Panc1 (cell line): Measurements from ENCODE around the gene LYSMD4. TPM values are rescaled to one million over a fixed set of nuclear protein-coding genes. Genes with fewer than 3 reads are reported as not detected.

Experiments
- ATAC-seq: fragments of 200-7000 bp; cut with Tn5 transposase; 2 replicates; pipeline ENCODE4 v1.9.1; 2020; ENCODE audit warnings: mild to moderate bottlenecking, moderate library complexity
- BruUV-seq: library from RNA; stranded (reverse); fragments of 400-500 nt; replicated peaks from 2 replicates; lab custom pipeline; 2021; lab: Mats Ljungman, UMichigan
- CTCF ChIA-PET: fragments of 300-600 bp; sonication (Branson Sonifier 250); formaldehyde crosslinking; loops from one replicate; lab custom pipeline; 2022; ENCODE audit warnings: antibody characterized with exemption; lab: Charles Lee
- POLR2A ChIA-PET: fragments of 300-600 bp; sonication (Branson Sonifier 250); formaldehyde crosslinking; loops from one replicate; lab custom pipeline; 2022; ENCODE audit warnings: antibody characterized with exemption; lab: Charles Lee
- DNase-seq: peaks from one replicate; pipeline ENCODE4 v3.0.0-alpha.2; 2010; ENCODE audit warnings: low read depth, low spot score
- H3K27ac ChIP-seq: 2 replicates; pipeline ENCODE4 v1.5.1; 2011; ENCODE audit warnings: mild to moderate bottlenecking, low read length, inconsistent platforms
- H3K27me3 ChIP-seq: fragments of 200-500 bp; sonication (Bioruptor generic); 2 replicates; pipeline ENCODE4 v1.6.0; 2014; ENCODE audit warnings: low read length, inconsistent platforms; ENCODE audit not compliant: control insufficient read depth, insufficient read depth
- H3K36me3 ChIP-seq: fragments of 200-500 bp; sonication (Bioruptor generic); 2 replicates; pipeline ENCODE4 v1.5.1; 2014; ENCODE audit warnings: inconsistent platforms, mild to moderate bottlenecking, low read length, moderate library complexity; ENCODE audit not compliant: control insufficient read depth, insufficient read depth
- H3K4me1 ChIP-seq: 2 replicates; pipeline ENCODE4 v1.5.1; 2011; ENCODE audit warnings: inconsistent platforms, mild to moderate bottlenecking, low read length, moderate library complexity; ENCODE audit not compliant: control insufficient read depth, insufficient read depth
- H3K4me3 ChIP-seq, 2 experiments: 2 replicates each; pipeline ENCODE4 v1.5.1; 2011 to 2012; ENCODE audit warnings: low read depth in 2 of 2, low read length in 2 of 2, mild to moderate bottlenecking in 2 of 2, inconsistent platforms in 1 of 2, moderate library complexity in 1 of 2
- H3K9me3 ChIP-seq: fragments of 200-500 bp; sonication (Bioruptor generic); 2 replicates; pipeline ENCODE4 v1.5.1; 2014; ENCODE audit warnings: low read depth, mild to moderate bottlenecking, inconsistent platforms, low read length, moderate library complexity; ENCODE audit not compliant: control insufficient read depth, insufficient read depth
- POLR2AphosphoS5 ChIP-seq: IDR thresholded peaks from 2 replicates; pipeline ENCODE4 v1.6.1; 2012; ENCODE audit warnings: mild to moderate bottlenecking, low read depth, low read length, moderate library complexity
- SIN3A ChIP-seq: IDR thresholded peaks from 2 replicates; pipeline ENCODE4 v1.6.1; 2012; ENCODE audit warnings: low read depth, mild to moderate bottlenecking, low read length, moderate library complexity, borderline replicate concordance; ENCODE audit not compliant: insufficient read depth
- TCF7L2 ChIP-seq: IDR thresholded peaks from 2 replicates; pipeline ENCODE4 v1.6.1; 2011; ENCODE audit warnings: mild to moderate bottlenecking, low read depth, low read length, inconsistent platforms
- in situ Hi-C: cut with HindIII; loops from 2 replicates; pipeline ENCODE4 v1.10.0; 2016; ENCODE audit warnings: low sequenced_read_pairs, low pct_unique_long_range_greater_than_20kb
- intact Hi-C: fragments of 100-400 bp; cut with micrococcal nuclease; formaldehyde crosslinking; loops from one replicate; pipeline ENCODE4 v1.10.0; 2022; ENCODE audit not compliant: unreplicated experiment
- total RNA-seq: library from RNA; stranded (reverse); gene quantifications from one replicate; pipeline ENCODE4 v1.2.1, GENCODE V29; 2021; ENCODE audit not compliant: unreplicated experiment
- TF ChIP-seq, protein P1 (sequence below), 2 experiments: IDR thresholded peaks; 2 replicates each; pipeline ENCODE4 v1.6.1; 2011 to 2012; ENCODE audit warnings: low read depth in 2 of 2, control low read depth in 1 of 2, low read length in 1 of 2, mild to moderate bottlenecking in 1 of 2, moderate library complexity in 1 of 2; ENCODE audit not compliant: insufficient read depth in 1 of 2
- TF ChIP-seq, protein P2 (sequence below): fragments of 450-650 bp; IDR thresholded peaks from 2 replicates; pipeline ENCODE4 v1.5.1; 2017; ENCODE audit warnings: mild to moderate bottlenecking

The LYSMD4 gene
- total RNA-seq, 1 experiment from 2014 or later = 8.9 TPM

GRCh38 chr15:99741835-99742234 lies 8.6 kb upstream of the LYSMD4 start:
- ChIA-PET POLR2A (interaction anchor here (0.5 kb wide), 1 partner anchor 1510 kb away, joined by 8 read pairs; the partner anchor contains the start of gene CHSY1), CTCF (no interaction called here)
- in situ Hi-C loops (no loop called here), intact Hi-C loops (no loop called here)
- Histone ChIP-seq H3K36me3 (no peaks in the 10 kb centered on the region), H3K4me1 (no peaks in the 10 kb centered on the region), H3K27me3 (no peaks in the 10 kb centered on the region), H3K9me3 (no peaks in the 10 kb centered on the region), H3K4me3 (no peak overlapping the region), H3K27ac (no peak overlapping the region)
- DNase-seq (no peak), ATAC-seq (no peak)
- TF ChIP-seq, protein P1, sequence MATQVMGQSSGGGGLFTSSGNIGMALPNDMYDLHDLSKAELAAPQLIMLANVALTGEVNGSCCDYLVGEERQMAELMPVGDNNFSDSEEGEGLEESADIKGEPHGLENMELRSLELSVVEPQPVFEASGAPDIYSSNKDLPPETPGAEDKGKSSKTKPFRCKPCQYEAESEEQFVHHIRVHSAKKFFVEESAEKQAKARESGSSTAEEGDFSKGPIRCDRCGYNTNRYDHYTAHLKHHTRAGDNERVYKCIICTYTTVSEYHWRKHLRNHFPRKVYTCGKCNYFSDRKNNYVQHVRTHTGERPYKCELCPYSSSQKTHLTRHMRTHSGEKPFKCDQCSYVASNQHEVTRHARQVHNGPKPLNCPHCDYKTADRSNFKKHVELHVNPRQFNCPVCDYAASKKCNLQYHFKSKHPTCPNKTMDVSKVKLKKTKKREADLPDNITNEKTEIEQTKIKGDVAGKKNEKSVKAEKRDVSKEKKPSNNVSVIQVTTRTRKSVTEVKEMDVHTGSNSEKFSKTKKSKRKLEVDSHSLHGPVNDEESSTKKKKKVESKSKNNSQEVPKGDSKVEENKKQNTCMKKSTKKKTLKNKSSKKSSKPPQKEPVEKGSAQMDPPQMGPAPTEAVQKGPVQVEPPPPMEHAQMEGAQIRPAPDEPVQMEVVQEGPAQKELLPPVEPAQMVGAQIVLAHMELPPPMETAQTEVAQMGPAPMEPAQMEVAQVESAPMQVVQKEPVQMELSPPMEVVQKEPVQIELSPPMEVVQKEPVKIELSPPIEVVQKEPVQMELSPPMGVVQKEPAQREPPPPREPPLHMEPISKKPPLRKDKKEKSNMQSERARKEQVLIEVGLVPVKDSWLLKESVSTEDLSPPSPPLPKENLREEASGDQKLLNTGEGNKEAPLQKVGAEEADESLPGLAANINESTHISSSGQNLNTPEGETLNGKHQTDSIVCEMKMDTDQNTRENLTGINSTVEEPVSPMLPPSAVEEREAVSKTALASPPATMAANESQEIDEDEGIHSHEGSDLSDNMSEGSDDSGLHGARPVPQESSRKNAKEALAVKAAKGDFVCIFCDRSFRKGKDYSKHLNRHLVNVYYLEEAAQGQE (IDR thresholded peaks at IDR 0.05; ENCODE audit: insufficient read depth in 1 of 2, low read depth in 2 of 2, low read length in 1 of 2) = no peak
- TF ChIP-seq POLR2AphosphoS5 (no peak), SIN3A (no peak), TCF7L2 (no peak)
- TF ChIP-seq, protein P2, sequence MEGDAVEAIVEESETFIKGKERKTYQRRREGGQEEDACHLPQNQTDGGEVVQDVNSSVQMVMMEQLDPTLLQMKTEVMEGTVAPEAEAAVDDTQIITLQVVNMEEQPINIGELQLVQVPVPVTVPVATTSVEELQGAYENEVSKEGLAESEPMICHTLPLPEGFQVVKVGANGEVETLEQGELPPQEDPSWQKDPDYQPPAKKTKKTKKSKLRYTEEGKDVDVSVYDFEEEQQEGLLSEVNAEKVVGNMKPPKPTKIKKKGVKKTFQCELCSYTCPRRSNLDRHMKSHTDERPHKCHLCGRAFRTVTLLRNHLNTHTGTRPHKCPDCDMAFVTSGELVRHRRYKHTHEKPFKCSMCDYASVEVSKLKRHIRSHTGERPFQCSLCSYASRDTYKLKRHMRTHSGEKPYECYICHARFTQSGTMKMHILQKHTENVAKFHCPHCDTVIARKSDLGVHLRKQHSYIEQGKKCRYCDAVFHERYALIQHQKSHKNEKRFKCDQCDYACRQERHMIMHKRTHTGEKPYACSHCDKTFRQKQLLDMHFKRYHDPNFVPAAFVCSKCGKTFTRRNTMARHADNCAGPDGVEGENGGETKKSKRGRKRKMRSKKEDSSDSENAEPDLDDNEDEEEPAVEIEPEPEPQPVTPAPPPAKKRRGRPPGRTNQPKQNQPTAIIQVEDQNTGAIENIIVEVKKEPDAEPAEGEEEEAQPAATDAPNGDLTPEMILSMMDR = no peak
- no TSS peak for BruUV-seq

- Histone ChIP-seq H3K4me3 (no peak overlapping the region), H3K27me3 (no peaks in the 10 kb centered on the region), H3K9me3 (no peaks in the 10 kb centered on the region), H3K36me3 (no peaks in the 10 kb centered on the region), H3K4me1 (no peaks in the 10 kb centered on the region), H3K27ac (no peak overlapping the region)
- CTCF ChIA-PET = no interaction called here
- TF ChIP-seq SIN3A (no peak), POLR2AphosphoS5 (no peak), TCF7L2 (no peak)
- TF ChIP-seq, protein P2 = no peak
- TF ChIP-seq, protein P1 (IDR thresholded peaks at IDR 0.05; ENCODE audit: insufficient read depth in 1 of 2, low read depth in 2 of 2, low read length in 1 of 2) = no peak
- no peak for ATAC-seq
- intact Hi-C loops (no loop called here), in situ Hi-C loops (no loop called here)
- POLR2A ChIA-PET = no interaction called here
- DNase-seq = no peak
- BruUV-seq = no TSS peak
Observed at GRCh38 chr15:99738021-99738847, 5.0 kb upstream of the LYSMD4 start.
